GM20000 (cell line): ENCODE measurements around the gene AK4.

Source experiments
- DNase-seq: peaks from one replicate; pipeline ENCODE4 v3.0.0; 2012; ENCODE audit warnings: low spot score
- CTCF ChIP-seq: IDR thresholded peaks from 2 replicates; pipeline ENCODE4 v1.5.1; 2012; ENCODE audit warnings: mild to moderate bottlenecking, control low read depth; ENCODE audit errors: extremely low read depth, missing control alignments

The AK4 gene

DNA sequence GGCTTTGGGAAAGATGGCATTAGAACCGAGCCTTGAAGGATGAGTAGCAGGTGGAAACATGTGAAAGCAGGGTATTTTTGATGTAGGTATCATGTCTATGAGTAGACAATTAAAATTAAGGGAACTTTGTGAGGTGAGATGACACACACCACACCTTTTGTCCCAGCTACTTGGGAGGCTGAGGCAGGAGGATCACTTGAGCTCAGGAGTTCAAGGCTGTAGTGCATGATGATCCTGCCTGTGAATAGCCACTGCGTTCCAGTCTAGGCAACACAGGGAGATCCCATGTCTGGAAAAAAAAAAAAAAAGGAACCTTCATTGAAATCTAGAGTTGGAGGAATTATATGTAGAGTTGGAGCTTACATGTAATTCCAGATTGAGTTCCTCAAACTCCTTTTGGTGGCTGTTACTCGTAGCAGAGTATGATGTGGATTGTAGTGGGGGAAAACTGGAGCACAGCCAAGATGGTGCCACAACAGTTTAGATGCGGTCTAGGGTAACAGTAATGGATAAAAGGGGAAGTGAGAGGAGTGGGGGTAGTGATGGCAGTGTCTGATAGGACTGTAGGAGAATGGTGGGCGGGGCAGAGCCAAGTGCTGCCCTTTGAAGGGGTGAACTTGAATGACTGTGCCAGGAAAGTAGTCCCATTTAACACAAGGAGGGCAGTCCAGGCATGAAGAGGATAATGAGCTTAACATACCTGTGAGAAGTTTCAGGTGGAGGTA, 17.4 kb downstream of the AK4 start:
- DNase-seq: peak; percentile 36
- no peak for TF ChIP-seq CTCF

DNA sequence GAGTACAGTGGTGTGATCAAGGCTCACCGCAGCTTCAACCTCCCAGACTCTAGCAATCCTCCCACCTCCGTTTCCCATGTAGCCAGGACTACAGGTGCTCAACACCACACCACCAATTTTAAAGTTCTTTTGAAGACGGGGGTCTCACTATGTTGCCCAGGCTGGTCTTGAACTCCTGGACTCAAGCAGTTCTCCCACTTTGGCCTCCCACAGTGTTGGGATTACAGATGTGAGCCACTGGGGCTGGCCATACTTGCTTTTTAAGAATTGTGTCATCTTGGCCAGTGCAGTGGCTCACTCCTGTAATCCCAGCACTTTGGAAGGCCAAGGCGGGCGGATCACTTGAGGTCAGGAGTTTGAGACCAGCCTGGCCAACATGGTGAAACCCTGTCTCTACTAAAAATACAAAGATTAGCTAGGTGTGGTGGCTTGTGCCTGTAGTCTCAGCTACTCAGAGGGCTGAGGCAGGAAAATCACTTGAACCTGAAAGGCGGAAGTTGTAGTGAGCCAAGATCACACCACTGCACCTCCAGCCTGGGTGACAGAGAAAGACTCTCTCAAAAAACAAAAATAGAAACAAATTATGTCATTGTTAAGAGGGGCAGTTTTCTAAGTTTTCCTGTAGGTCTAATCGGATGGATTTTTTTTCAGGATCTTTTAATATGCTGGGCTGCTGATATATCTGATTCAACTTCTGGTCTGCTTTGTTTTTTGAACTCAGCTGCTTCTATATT, 18.7 kb downstream of the AK4 start:
- no peak for TF ChIP-seq CTCF
- DNase-seq: no peak

- no peak for TF ChIP-seq CTCF
- DNase-seq: no peak
These were observed 19.7 kb downstream of the AK4 start for GRCh38 chr1:65167586-65168242.

GRCh38 chr1:65168867-65169266, 20.9 kb downstream of the AK4 start:
- no peak for DNase-seq
- no peak for TF ChIP-seq CTCF

GRCh38 chr1:65170511-65171142, 22.6 kb downstream of the AK4 start:
- no peak for DNase-seq
- TF ChIP-seq CTCF: no peak

- no peak for DNase-seq
- TF ChIP-seq CTCF: no peak
These were observed 25.1 kb downstream of the AK4 start for GRCh38 chr1:65172936-65173690.
